HCT116 (cell line): Measurements from ENCODE around the gene DBR1. TPM values are rescaled to one million over a fixed set of nuclear protein-coding genes. Genes with fewer than 3 reads are reported as not detected.
"Not testable (repeated sequence)": the region's sequence is repeated elsewhere in the genome, so short reads cannot be mapped to it uniquely, and the experiment has no call there.

ENCODE experiments used
- ATAC-seq: fragments of 200-7000 bp; cut with Tn5 transposase; 2 replicates; pipeline ENCODE4 v1.9.1; 2020; ENCODE audit warnings: mild to moderate bottlenecking, moderate library complexity
- BruUV-seq: library from RNA; stranded (reverse); fragments of 400-500 nt; replicated peaks from 2 replicates; lab custom pipeline; 2021; lab: Mats Ljungman, UMichigan
- CTCF ChIA-PET: fragments of 300-600 bp; sonication (Branson Sonifier 250); formaldehyde crosslinking; loops from one replicate; lab custom pipeline; 2021; ENCODE audit warnings: antibody characterized with exemption; lab: Charles Lee
- POLR2A ChIA-PET: fragments of 300-600, 350-600 bp; sonication (Branson Sonifier 250); formaldehyde crosslinking; loops from one replicate; lab custom pipeline; 2021; ENCODE audit warnings: antibody characterized with exemption; lab: Charles Lee
- RAD21 ChIA-PET, 2 experiments: fragments of 300-600 bp; sonication (Branson Sonifier 250); formaldehyde crosslinking; loops; one replicate each; lab custom pipeline; 2023; ENCODE audit warnings: low total read pairs in 2 of 2; ENCODE audit not compliant: uncharacterized antibody in 2 of 2, unreplicated experiment in 2 of 2, low non-redundant PET in 1 of 2; lab: Charles Lee
- DNase-seq: peaks from one replicate; pipeline ENCODE4 v3.0.0-alpha.2; 2010; ENCODE audit warnings: low read depth, low spot score
- H2AFZ ChIP-seq: fragments of 200-600 bp; shearing (Covaris generic), sonication (generic); 2 replicates; pipeline ENCODE4 v1.6.1; 2017; ENCODE audit warnings: low read depth, mixed run types, mixed read lengths, antibody characterized with exemption, low read length; ENCODE audit not compliant: poor library complexity, severe bottlenecking
- H3K27ac ChIP-seq: 2 replicates; pipeline ENCODE4 v1.5.1; 2012; ENCODE audit warnings: low read depth, low read length
- H3K27me3 ChIP-seq: fragments of 200-600 bp; sonication (generic); 2 replicates; pipeline ENCODE4 v1.6.1; 2016; ENCODE audit warnings: mixed run types, low read length, mixed read lengths; ENCODE audit not compliant: insufficient read depth
- H3K36me3 ChIP-seq, 2 experiments: fragments of 200-500 bp in 1 of 2; fragments of 200-600 bp in 1 of 2; sonication (Bioruptor generic) in 1 of 2; sonication (generic) in 1 of 2; 2 replicates each; pipeline versions ENCODE4 v1.5.1 to v1.6.1; 2014 to 2016; ENCODE audit warnings: low read length in 2 of 2, inconsistent platforms in 1 of 2, mixed read lengths in 1 of 2, mixed run types in 1 of 2; ENCODE audit not compliant: insufficient read depth in 2 of 2, control insufficient read depth in 1 of 2
- H3K4me1 ChIP-seq, 2 experiments: fragments of 200-600 bp in 1 of 2; sonication (generic) in 1 of 2; 2 replicates each; pipeline versions ENCODE4 v1.5.1 to v1.6.1; 2012 to 2017; ENCODE audit warnings: low read length in 2 of 2, inconsistent platforms in 1 of 2, mild to moderate bottlenecking in 1 of 2, mixed read lengths in 1 of 2, mixed run types in 1 of 2, moderate library complexity in 1 of 2; ENCODE audit not compliant: insufficient read depth in 2 of 2, control insufficient read depth in 1 of 2
- H3K4me2 ChIP-seq: fragments of 200-600 bp; sonication (generic); 2 replicates; pipeline ENCODE4 v1.6.1; 2017; ENCODE audit warnings: mixed run types, low read length, mixed read lengths
- H3K4me3 ChIP-seq, 2 experiments: fragments of 200-600 bp in 1 of 2; sonication (generic) in 1 of 2; replicated peaks in 1 of 2; 2 replicates each; pipeline ENCODE4 v1.5.1; 2011 to 2016; ENCODE audit warnings: low read length in 2 of 2, control low read depth in 1 of 2, low read depth in 1 of 2, mild to moderate bottlenecking in 1 of 2, mixed read lengths in 1 of 2, mixed run types in 1 of 2
- H3K79me2 ChIP-seq: fragments of 200-600 bp; sonication (generic); 2 replicates; pipeline ENCODE4 v1.6.1; 2017; ENCODE audit warnings: mild to moderate bottlenecking, mixed run types, low read length, moderate library complexity, mixed read lengths; ENCODE audit not compliant: insufficient read depth
- H3K9ac ChIP-seq: fragments of 200-600 bp; sonication (generic); 2 replicates; pipeline ENCODE4 v1.6.1; 2016; ENCODE audit warnings: low read length, mixed read lengths
- H3K9me2 ChIP-seq: fragments of 200-600 bp; sonication (generic), shearing (Covaris generic); 2 replicates; pipeline ENCODE4 v1.6.1; 2017; ENCODE audit warnings: mixed run types, mild to moderate bottlenecking, moderate library complexity; ENCODE audit not compliant: insufficient read depth
- H3K9me3 ChIP-seq, 2 experiments: fragments of 200-500 bp in 1 of 2; fragments of 200-600 bp in 1 of 2; sonication (Bioruptor generic) in 1 of 2; sonication (generic) in 1 of 2; 2 replicates each; pipeline ENCODE4 v1.6.1; 2014 to 2017; ENCODE audit warnings: low read length in 2 of 2, mixed read lengths in 2 of 2, inconsistent platforms in 1 of 2, low read depth in 1 of 2, mild to moderate bottlenecking in 1 of 2, mixed run types in 1 of 2, moderate library complexity in 1 of 2; ENCODE audit not compliant: control insufficient read depth in 1 of 2, insufficient read depth in 1 of 2
- H4K20me1 ChIP-seq: fragments of 200-600 bp; sonication (generic), shearing (Covaris generic); 2 replicates; pipeline ENCODE4 v1.6.1; 2017; ENCODE audit warnings: mixed run types, mild to moderate bottlenecking, moderate library complexity; ENCODE audit not compliant: insufficient read depth
- CTCF ChIP-seq, 3 experiments: fragments of 200-600 bp in 1 of 3; sonication (generic) in 1 of 3; IDR thresholded peaks in 2 of 3; conservative IDR thresholded peaks in 1 of 3; 2 replicates each; pipeline ENCODE4 v1.5.1; 2012 to 2017; ENCODE audit warnings: low read depth in 2 of 3, low read length in 2 of 3, antibody characterized with exemption in 1 of 3, borderline replicate concordance in 1 of 3, control low read depth in 1 of 3, mild to moderate bottlenecking in 1 of 3, mixed read lengths in 1 of 3, mixed run types in 1 of 3, moderate library complexity in 1 of 3; ENCODE audit not compliant: insufficient read depth in 1 of 3
- EGR1 ChIP-seq: IDR thresholded peaks from 2 replicates; pipeline ENCODE4 v1.6.1; 2012; ENCODE audit warnings: low read depth
- RAD21 ChIP-seq: IDR thresholded peaks from 2 replicates; pipeline ENCODE4 v1.6.1; 2012; ENCODE audit warnings: low read depth, mild to moderate bottlenecking
- intact Hi-C: fragments of 100-400 bp; cut with micrococcal nuclease; formaldehyde crosslinking; loops from 2 replicates; pipeline ENCODE4 v1.10.0; 2022
- total RNA-seq: library from RNA; stranded (reverse); gene quantifications from one replicate; pipeline ENCODE4 v1.2.1, GENCODE V29; 2021; ENCODE audit not compliant: unreplicated experiment

DBR1 gene
- total RNA-seq, 1 experiment from 2014 or later = 21.6 TPM

- H3K79me2 ChIP-seq = no peaks in the 10 kb centered on the region
Measured at GRCh38 chr3:138148503-138148902, 26.2 kb downstream of the DBR1 start.

DNA sequence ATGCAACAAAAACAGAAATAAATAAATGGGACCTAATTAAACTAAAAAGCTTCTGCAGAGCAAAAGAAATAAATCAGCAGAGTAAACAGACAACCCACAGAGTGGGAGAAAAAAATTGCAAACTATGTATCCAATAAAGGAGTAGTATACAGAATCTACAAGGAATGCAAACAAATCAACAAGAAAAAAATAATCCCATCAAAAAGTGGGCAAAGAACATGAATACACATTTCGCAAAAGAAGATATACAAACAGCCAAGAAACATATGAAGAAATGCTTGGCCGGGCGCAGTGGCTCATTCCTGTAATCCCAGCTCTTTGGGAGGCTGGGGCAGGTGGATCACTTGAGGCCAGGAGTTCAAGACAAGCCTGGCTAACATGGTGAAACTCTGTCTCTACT lies 32.5 kb downstream of the DBR1 start:
- H2AFZ ChIP-seq, POLR2A ChIA-PET, H3K36me3 ChIP-seq, CTCF ChIA-PET, BruUV-seq, H4K20me1 ChIP-seq, H3K4me1 ChIP-seq, H3K27ac ChIP-seq, H3K9me3 ChIP-seq, H3K79me2 ChIP-seq, H3K4me3 ChIP-seq, H3K27me3 ChIP-seq, intact Hi-C loops, H3K9ac ChIP-seq, H3K9me2 ChIP-seq, ATAC-seq, H3K4me2 ChIP-seq, DNase-seq, RAD21 ChIA-PET: not testable (repeated sequence)

More at GRCh38 chr3:138148503-138148902, 26.2 kb downstream of the DBR1 start:
- Histone ChIP-seq H3K36me3 (no peaks in the 10 kb centered on the region), H4K20me1 (no peaks in the 10 kb centered on the region), H3K4me1 (no peaks in the 10 kb centered on the region), H3K27me3 (no peaks in the 10 kb centered on the region), H3K9me2 (no peaks in the 10 kb centered on the region), H3K4me2 (no peak overlapping the region), H3K9ac (no peak overlapping the region), H3K27ac (no peak overlapping the region), H2AFZ (no peak overlapping the region), H3K9me3 (no peaks in the 10 kb centered on the region), H3K4me3 (no peak overlapping the region)
- no peak for DNase-seq
- BruUV-seq = no TSS peak
- peak; percentile 38; the same call in 1 of the 2 replicates for TF ChIP-seq RAD21
- 0 out of 6 replicates have a peak, but pooled peaks of 1 of the 3 experiments have one; percentile 15 for TF ChIP-seq CTCF (IDR thresholded peaks at IDR 0.05 in 2 of 3, conservative IDR thresholded peaks at IDR 0.05 in 1 of 3; ENCODE audit: borderline replicate concordance in 1 of 3, insufficient read depth in 1 of 3, low read depth in 2 of 3, low read length in 2 of 3)
- TF ChIP-seq EGR1 = no peak
- ATAC-seq = no peak
- POLR2A ChIA-PET = no interaction called here
- RAD21 ChIA-PET = no interaction called here
- intact Hi-C loops = no loop called here
- CTCF ChIA-PET = interaction anchor here (1.0 kb wide), 1 partner anchor 51 kb away, joined by 3 read pairs; no protein-coding TSS in a partner anchor
